ENCODE results near the gene DEFB116. TPM values are rescaled to one million over a fixed set of nuclear protein-coding genes. Genes with fewer than 3 reads are reported as not detected.
"Not testable (repeated sequence)": the region's sequence is repeated elsewhere in the genome, so short reads cannot be mapped to it uniquely, and the experiment has no call there.

Gene DEFB116
- not detected for total RNA-seq
- long read RNA-seq: 0 reads

DNA sequence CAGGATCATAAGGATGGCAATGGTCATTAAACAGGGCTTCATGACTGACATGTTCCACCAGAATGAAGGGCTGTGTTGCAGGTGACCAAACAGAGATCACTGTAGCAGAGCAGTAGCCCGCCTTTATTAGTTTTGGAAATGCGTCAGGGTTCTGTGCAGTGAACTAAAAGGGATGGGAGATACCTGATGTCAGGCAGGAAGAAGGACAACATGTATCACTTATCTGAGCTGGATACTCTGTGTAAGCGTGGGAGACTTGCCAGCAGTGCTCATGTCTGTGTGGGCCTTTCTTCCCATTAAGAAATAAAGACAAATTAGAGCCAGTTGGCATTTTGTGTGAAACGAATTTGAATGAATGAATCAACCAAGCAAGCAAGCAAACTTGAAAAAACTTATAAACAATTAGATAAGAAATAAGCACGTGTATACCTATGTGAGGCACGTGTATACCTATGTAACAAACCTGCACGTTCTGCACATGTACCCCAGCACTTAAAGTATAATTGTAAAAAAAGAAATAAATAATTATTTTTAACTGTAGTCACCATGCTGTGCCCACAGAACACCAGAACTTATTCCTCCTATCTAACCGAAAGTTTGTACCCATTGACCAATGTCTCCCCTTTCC is at the start of gene DEFB116:
Gene DEFB116, minus strand, starts transcription at position 51 of the 628 bp plus-strand sequence. Its CDS starts 0 bp downstream, at position 51.
- ATAC-seq: no peak
- intact Hi-C loops (cut with DNase I, micrococcal nuclease): no loop called here
- no peak for DNase-seq

DNA sequence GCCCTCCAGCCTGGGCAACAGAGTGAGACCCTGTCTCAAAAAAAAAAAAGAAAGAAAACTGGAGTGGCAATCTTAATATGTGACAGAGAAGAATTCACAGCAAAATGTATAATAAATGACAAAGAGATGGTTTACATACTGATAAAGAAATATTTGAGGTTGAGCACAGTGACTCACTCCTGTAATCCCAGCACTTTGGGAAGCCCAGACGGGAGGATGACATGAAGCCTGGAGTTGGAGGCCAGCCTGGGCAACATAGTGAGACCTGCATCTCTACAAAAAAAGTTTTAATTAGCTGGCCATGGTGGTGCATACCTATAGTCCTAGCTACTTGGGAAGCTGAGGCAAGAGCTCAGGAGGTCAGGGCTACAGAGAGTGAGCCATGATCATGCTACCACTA is 47.6 kb upstream of the DEFB116 start:
- DNase-seq (no peak), ATAC-seq (no peak)
- intact Hi-C loops (cut with DNase I, micrococcal nuclease): no loop called here

- no peak for ATAC-seq
- intact Hi-C loops (cut with DNase I, micrococcal nuclease): no loop called here
Measured at GRCh38 chr20:31341470-31341869, 33.1 kb upstream of the DEFB116 start.

GRCh38 chr20:31330893-31331292 is 22.5 kb upstream of the DEFB116 start:
- ATAC-seq (no peak), DNase-seq (no peak)
- intact Hi-C loops (cut with DNase I, micrococcal nuclease): no loop called here

More at GRCh38 chr20:31341470-31341869, 33.1 kb upstream of the DEFB116 start:
- DNase-seq: no peak

GRCh38 chr20:31322504-31322903 is 14.1 kb upstream of the DEFB116 start:
- no peak for DNase-seq
- no peak for ATAC-seq
- intact Hi-C loops (cut with DNase I, micrococcal nuclease): no loop called here

DNA sequence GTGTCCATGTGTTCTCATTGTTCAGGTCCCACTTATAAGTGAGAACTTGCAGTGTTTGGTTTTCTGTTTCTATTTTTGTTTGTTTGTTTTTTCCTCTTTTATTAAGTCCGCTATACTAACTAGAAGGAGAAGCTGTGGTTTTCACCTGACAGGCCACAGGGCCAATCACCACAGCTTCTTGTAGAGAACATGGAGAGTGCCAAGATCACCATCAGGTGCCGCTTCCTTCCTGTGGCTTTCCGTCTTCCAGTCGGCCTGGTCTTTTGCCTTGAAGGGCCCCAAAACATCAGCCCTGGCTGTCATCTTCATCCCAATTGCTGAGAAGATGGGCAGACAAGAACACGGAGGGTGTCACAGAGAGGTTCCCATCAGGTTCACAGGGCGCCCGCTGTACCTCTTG is 23.4 kb downstream of the DEFB116 start:
- intact Hi-C loops (cut with DNase I, micrococcal nuclease); DNase-seq; ATAC-seq: not testable (repeated sequence)

DNA sequence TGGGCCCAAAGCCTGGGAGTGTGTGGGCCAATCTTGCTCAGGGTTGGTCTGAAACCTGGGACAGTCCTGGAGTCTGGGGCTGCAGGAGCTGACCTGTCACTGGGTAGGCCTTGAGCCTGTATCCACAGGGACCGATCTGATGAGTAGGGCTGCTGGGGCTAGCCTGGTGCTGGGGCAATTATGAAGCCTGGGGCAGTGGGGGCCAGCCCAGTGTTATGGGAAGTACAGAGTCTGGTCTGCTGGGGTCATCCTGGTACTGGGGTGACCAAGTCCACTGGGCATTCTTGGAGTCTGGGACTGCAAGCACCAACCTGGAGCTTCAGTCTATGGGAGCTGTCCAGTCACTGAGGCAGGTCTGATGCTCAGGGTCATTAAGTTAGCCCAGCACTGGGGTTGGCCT is 30.2 kb downstream of the DEFB116 start:
- no peak for DNase-seq
- ATAC-seq: no peak
- intact Hi-C loops (cut with DNase I, micrococcal nuclease): no loop called here

DNA sequence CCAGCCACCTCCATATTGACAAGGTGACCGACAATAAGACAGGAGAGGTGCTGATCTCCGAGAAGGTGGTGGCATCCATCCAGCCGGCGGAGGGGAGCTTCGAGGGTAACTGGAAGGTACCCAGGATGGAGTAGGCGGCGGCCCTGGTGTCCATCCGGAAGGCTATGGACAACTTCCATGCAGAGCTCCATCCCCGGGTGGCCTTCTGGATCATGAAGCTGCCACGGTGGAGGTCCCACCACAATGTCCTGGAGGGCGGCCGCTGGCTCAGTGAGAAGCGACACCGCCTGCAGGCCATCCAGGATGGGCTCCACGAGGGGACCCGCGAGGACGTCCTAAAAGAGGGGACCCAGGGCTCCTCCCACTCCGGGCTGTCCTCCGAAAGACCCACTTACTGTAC is 33.9 kb downstream of the DEFB116 start:
- DNase-seq (no peak), ATAC-seq (no peak)
- intact Hi-C loops (cut with DNase I, micrococcal nuclease): no loop called here

GRCh38 chr20:31260326-31260932 is 48.0 kb downstream of the DEFB116 start:
- no peak for DNase-seq
- intact Hi-C loops (cut with DNase I, micrococcal nuclease): no loop called here
- ATAC-seq: no peak

DNA sequence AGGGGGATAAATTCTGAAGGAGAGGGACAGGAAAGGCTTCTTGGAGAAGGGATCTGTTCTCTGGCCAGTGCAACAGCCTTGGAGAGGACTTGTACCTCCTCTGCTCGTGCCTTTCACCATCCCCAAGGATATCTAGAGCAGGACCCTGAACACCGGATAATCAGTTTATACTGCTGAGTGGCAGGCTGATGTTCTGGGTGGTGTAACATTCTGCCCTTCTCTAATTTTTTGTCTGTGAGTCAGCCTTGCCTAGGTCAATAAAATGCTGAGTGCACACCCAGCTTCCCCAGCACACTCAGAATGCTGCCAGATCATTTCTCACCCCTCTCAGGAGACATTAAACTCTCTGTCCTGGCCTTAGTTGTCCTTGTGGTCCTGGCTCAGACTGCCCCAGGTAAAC is 51.0 kb downstream of the DEFB116 start, which contains the start of gene DEFB115:
Gene DEFB115, plus strand, starts transcription at position 301 of the 400 bp plus-strand sequence. Its CDS starts 0 bp downstream, at position 301.
- ATAC-seq (no peak), DNase-seq (no peak)
- intact Hi-C loops (cut with DNase I, micrococcal nuclease): no loop called here

DNA sequence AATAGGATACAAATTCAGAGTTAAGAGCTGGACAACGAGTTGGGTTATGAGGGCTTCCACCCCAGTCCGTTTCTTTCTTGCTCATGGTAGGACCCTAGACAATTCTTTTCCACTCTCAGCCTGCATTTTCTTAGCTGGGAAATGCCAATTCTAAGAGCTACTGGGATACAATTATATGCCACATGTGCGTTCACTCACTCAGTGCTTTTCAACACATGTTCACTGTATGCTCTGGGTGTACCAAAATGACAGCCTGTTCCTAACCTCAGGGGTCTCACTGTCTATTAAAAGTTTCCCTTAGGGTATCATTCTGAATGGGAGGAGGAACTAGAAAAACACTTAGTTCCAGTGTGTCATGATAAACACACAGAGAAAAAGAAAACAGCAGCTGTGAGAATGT is 51.4 kb downstream of the DEFB116 start:
- no peak for ATAC-seq
- intact Hi-C loops (cut with DNase I, micrococcal nuclease): no loop called here

More for the DNA sequence above, 51.4 kb downstream of the DEFB116 start:
- no peak for DNase-seq

Other genes with a start within 250 kb of the DEFB116 start
- not detected for gene DEFB115, start 50.9 kb downstream of the DEFB116 start, total RNA-seq
- not detected for gene DEFB118, start 60.0 kb upstream of the DEFB116 start, total RNA-seq
- gene DEFB119, start 82.0 kb upstream of the DEFB116 start, total RNA-seq: not detected
- gene DEFB121, start 97.6 kb upstream of the DEFB116 start, total RNA-seq: not detected
- gene DEFB123, start 132.0 kb upstream of the DEFB116 start, total RNA-seq: not detected
- not detected for gene DEFB124, start 166.5 kb upstream of the DEFB116 start, total RNA-seq
- under 1 TPM; 0.27 to 0.81 TPM for gene REM1, start 166.7 kb upstream of the DEFB116 start, total RNA-seq
- gene HM13, start 205.9 kb upstream of the DEFB116 start, total RNA-seq: 100 to 1,000 TPM; 122 to 135 TPM

Data from left colon (tissue), 2 donors.